Karpas-422 (cell line): ENCODE results near the gene NOTUM. TPM values are rescaled to one million over a fixed set of nuclear protein-coding genes. Genes with fewer than 3 reads are reported as not detected.
A peak's percentile ranks its signal among the peaks of the same experiment; 100 is the strongest.

Experiments
- DNase-seq: peaks from one replicate; pipeline ENCODE4 v3.0.0-alpha.2; 2015
- H2AFZ ChIP-seq: fragments of 200-600 bp; sonication (generic); 2 replicates; pipeline ENCODE4 v1.6.1; 2014; ENCODE audit warnings: antibody characterized with exemption, low read length, mixed read lengths
- H3K27ac ChIP-seq: fragments of 200-600 bp; sonication (generic); 2 replicates; pipeline ENCODE4 v1.5.1; 2014; ENCODE audit warnings: mild to moderate bottlenecking, low read length, moderate library complexity
- H3K27me3 ChIP-seq: fragments of 200-600 bp; sonication (generic); 2 replicates; pipeline ENCODE4 v1.6.1; 2014; ENCODE audit warnings: low read length, mixed read lengths
- H3K36me3 ChIP-seq: fragments of 200-600 bp; sonication (generic); 2 replicates; pipeline ENCODE4 v1.6.1; 2014; ENCODE audit warnings: low read length, mixed read lengths; ENCODE audit not compliant: insufficient read depth
- H3K4me1 ChIP-seq: fragments of 200-600 bp; sonication (generic); 2 replicates; pipeline ENCODE4 v1.6.1; 2014; ENCODE audit warnings: mild to moderate bottlenecking, low read length, mixed read lengths
- H3K4me2 ChIP-seq: fragments of 200-600 bp; sonication (generic); 2 replicates; pipeline ENCODE4 v1.6.1; 2014; ENCODE audit warnings: low read length, low read depth, mild to moderate bottlenecking; ENCODE audit not compliant: poor library complexity, severe bottlenecking
- H3K4me3 ChIP-seq: fragments of 200-600 bp; sonication (generic); 2 replicates; pipeline ENCODE4 v1.5.1; 2014; ENCODE audit warnings: mild to moderate bottlenecking, antibody characterized with exemption, low read length, mixed read lengths
- H3K79me2 ChIP-seq: fragments of 200-600 bp; sonication (generic); 2 replicates; pipeline ENCODE4 v1.6.1; 2014; ENCODE audit warnings: mild to moderate bottlenecking, low read length, mixed read lengths
- H3K9ac ChIP-seq: fragments of 200-600 bp; sonication (generic); 2 replicates; pipeline ENCODE4 v1.6.0; 2014; ENCODE audit warnings: low read length
- H3K9me2 ChIP-seq: fragments of 200-600 bp; sonication (generic), shearing (Covaris generic); replicated peaks from 2 replicates; pipeline ENCODE4 v1.6.0; 2014; ENCODE audit warnings: mild to moderate bottlenecking, low read length, moderate library complexity; ENCODE audit not compliant: insufficient read depth
- H3K9me3 ChIP-seq: fragments of 300-700, 200-600 bp; sonication (generic); 2 replicates; pipeline ENCODE4 v1.6.1; 2014; ENCODE audit warnings: low read length, mixed read lengths
- H4K20me1 ChIP-seq: fragments of 200-600 bp; sonication (generic); 2 replicates; pipeline ENCODE4 v1.6.1; 2014; ENCODE audit warnings: mild to moderate bottlenecking, antibody characterized with exemption, low read length, low read depth; ENCODE audit not compliant: insufficient read depth
- total RNA-seq: library from RNA; depleted of rRNA; stranded (reverse); fragments of >200 nt; shearing (Covaris generic); gene quantifications from 2 replicates; pipeline ENCODE4 v1.2.3, GENCODE V29; 2014; ENCODE audit warnings: low replicate concordance

The NOTUM gene
- total RNA-seq, 1 experiment from 2014 or later: not detected

GRCh38 chr17:81927152-81927652, 33.8 kb downstream of the NOTUM start:
- Histone ChIP-seq H3K27me3 (no peaks in the 10 kb centered on the region), H3K27ac (peak overlapping the region; percentile 69), H3K9ac (peak overlapping the region; percentile 96), H3K4me1 (peaks cover 31% of the 10 kb centered on the region), H3K36me3 (no peaks in the 10 kb centered on the region), H3K4me2 (peak overlapping the region; percentile 96), H4K20me1 (peaks cover 17% of the 10 kb centered on the region; the same call in 1 of the 2 replicates), H2AFZ (no peak overlapping the region), H3K9me3 (no peaks in the 10 kb centered on the region), H3K9me2 (no peaks in the 10 kb centered on the region), H3K4me3 (peak overlapping the region; percentile 81), H3K79me2 (peaks cover 40% of the 10 kb centered on the region)
- DNase-seq: no peak

GRCh38 chr17:81926451-81927151, 34.4 kb downstream of the NOTUM start:
- no peak overlapping the region for H2AFZ ChIP-seq

GRCh38 chr17:81925860-81926450, 35.0 kb downstream of the NOTUM start:
- Histone ChIP-seq H3K9me2 (no peaks in the 10 kb centered on the region), H4K20me1 (peaks cover 17% of the 10 kb centered on the region; the same call in 1 of the 2 replicates), H3K36me3 (no peaks in the 10 kb centered on the region), H3K9me3 (no peaks in the 10 kb centered on the region), H3K9ac (peak overlapping the region; percentile 96), H2AFZ (no peak overlapping the region), H3K79me2 (peaks cover 48% of the 10 kb centered on the region), H3K4me1 (peaks cover 31% of the 10 kb centered on the region), H3K4me2 (peak overlapping the region; percentile 96), H3K4me3 (peak overlapping the region; percentile 81), H3K27ac (peak overlapping the region; percentile 69), H3K27me3 (no peaks in the 10 kb centered on the region)
- no peak for DNase-seq

More at GRCh38 chr17:81926451-81927151, 34.4 kb downstream of the NOTUM start:
- peak overlapping the region; percentile 81 for H3K4me3 ChIP-seq
- no peaks in the 10 kb centered on the region for H3K36me3 ChIP-seq
- H3K27ac ChIP-seq: peak overlapping the region; percentile 69
- H3K9ac ChIP-seq: peak overlapping the region; percentile 96
- H3K79me2 ChIP-seq: peaks cover 45% of the 10 kb centered on the region
- no peaks in the 10 kb centered on the region for H3K27me3 ChIP-seq
- H3K9me3 ChIP-seq: no peaks in the 10 kb centered on the region
- peaks cover 17% of the 10 kb centered on the region; the same call in 1 of the 2 replicates for H4K20me1 ChIP-seq
- peak overlapping the region; percentile 96 for H3K4me2 ChIP-seq
- no peaks in the 10 kb centered on the region for H3K9me2 ChIP-seq
- peaks cover 31% of the 10 kb centered on the region for H3K4me1 ChIP-seq
- DNase-seq: peak; percentile 82

- Histone ChIP-seq H3K79me2 (peaks cover 48% of the 10 kb centered on the region), H3K9ac (peak overlapping the region; percentile 46), H3K9me3 (no peaks in the 10 kb centered on the region), H3K36me3 (no peaks in the 10 kb centered on the region), H4K20me1 (peaks cover 19% of the 10 kb centered on the region; the same call in 1 of the 2 replicates), H3K9me2 (no peaks in the 10 kb centered on the region), H3K27ac (peak overlapping the region; percentile 12; the same call in 1 of the 2 replicates), H3K4me1 (peaks cover 31% of the 10 kb centered on the region), H2AFZ (no peak overlapping the region), H3K27me3 (no peaks in the 10 kb centered on the region), H3K4me3 (peak overlapping the region; percentile 32; the same call in 1 of the 2 replicates), H3K4me2 (peak overlapping the region; percentile 51)
- DNase-seq: peak; percentile 54
Measured at GRCh38 chr17:81924557-81925532, 36.1 kb downstream of the NOTUM start.

- Histone ChIP-seq H4K20me1 (peaks cover 19% of the 10 kb centered on the region; the same call in 1 of the 2 replicates), H2AFZ (no peak overlapping the region), H3K27me3 (no peaks in the 10 kb centered on the region), H3K9ac (no peak overlapping the region), H3K9me2 (no peaks in the 10 kb centered on the region), H3K27ac (no peak overlapping the region; the same call in 1 of the 2 replicates), H3K9me3 (no peaks in the 10 kb centered on the region), H3K36me3 (no peaks in the 10 kb centered on the region), H3K4me1 (peaks cover 29% of the 10 kb centered on the region), H3K4me3 (no peak overlapping the region), H3K4me2 (no peak overlapping the region), H3K79me2 (peaks cover 48% of the 10 kb centered on the region)
- DNase-seq: no peak
Measured at GRCh38 chr17:81923302-81924260, 37.4 kb downstream of the NOTUM start.

GRCh38 chr17:81922566-81923301, 38.3 kb downstream of the NOTUM start:
- no peak overlapping the region for H2AFZ ChIP-seq
- peaks cover 26% of the 10 kb centered on the region for H3K4me1 ChIP-seq
- H3K9me3 ChIP-seq: no peaks in the 10 kb centered on the region
- no peaks in the 10 kb centered on the region for H3K36me3 ChIP-seq
- H3K9me2 ChIP-seq: no peaks in the 10 kb centered on the region
- no peak overlapping the region for H3K4me2 ChIP-seq
- H3K9ac ChIP-seq: no peak overlapping the region
- H4K20me1 ChIP-seq: peaks cover 19% of the 10 kb centered on the region; the same call in 1 of the 2 replicates
- H3K27ac ChIP-seq: no peak overlapping the region
- DNase-seq: no peak
- no peak overlapping the region for H3K4me3 ChIP-seq
- H3K27me3 ChIP-seq: no peaks in the 10 kb centered on the region
- H3K79me2 ChIP-seq: peaks cover 50% of the 10 kb centered on the region
